ENCODE results near the gene STXBP6.

GRCh38 chr14:24948261-24948847, 101.6 kb downstream of the STXBP6 start:
- TF ChIP-seq CTCF (IDR thresholded peaks at IDR 0.05) = no peak
- no peak for TF ChIP-seq POLR2A (IDR thresholded peaks at IDR 0.05)

Data from body of pancreas (tissue), 4 donors.